WTC11 (cell line): Measurements from ENCODE around the gene HMCES. TPM values are rescaled to one million over a fixed set of nuclear protein-coding genes. Genes with fewer than 3 reads are reported as not detected.

Source experiments
- ATAC-seq: fragments of 200-7000 bp; cut with Tn5 transposase; 2 replicates; pipeline ENCODE4 v1.10.0; 2021; ENCODE audit warnings: mild to moderate bottlenecking, moderate library complexity
- CTCF ChIA-PET: fragments of 300-600 bp; sonication (Branson Sonifier 250); formaldehyde crosslinking; loops from one replicate; lab custom pipeline; 2021; ENCODE audit warnings: antibody characterized with exemption; lab: Charles Lee
- POLR2A ChIA-PET: fragments of 350-600 bp; sonication (Branson Sonifier 250); formaldehyde crosslinking; loops from one replicate; lab custom pipeline; 2021; ENCODE audit warnings: antibody characterized with exemption; lab: Charles Lee
- DNase-seq: peaks from one replicate; pipeline ENCODE4 v3.0.0; 2021; ENCODE audit warnings: low spot score
- H3K27ac Mint-ChIP-seq: 2 replicates; pipeline ENCODE4 v1.8.0; 2021; ENCODE audit warnings: mixed read lengths
- H3K27me3 Mint-ChIP-seq: 2 replicates; pipeline ENCODE4 v1.8.0; 2021; ENCODE audit warnings: low read depth, mild to moderate bottlenecking, moderate library complexity, mixed read lengths
- H3K36me3 Mint-ChIP-seq: 2 replicates; pipeline ENCODE4 v1.8.0; 2021; ENCODE audit warnings: mixed read lengths
- H3K4me1 Mint-ChIP-seq: 2 replicates; pipeline ENCODE4 v1.8.0; 2022; ENCODE audit warnings: mixed read lengths
- H3K4me3 Mint-ChIP-seq: 2 replicates; pipeline ENCODE4 v1.8.0; 2021; ENCODE audit warnings: mild to moderate bottlenecking, moderate library complexity, mixed read lengths
- H3K9me3 Mint-ChIP-seq: 2 replicates; pipeline ENCODE4 v1.8.0; 2021; ENCODE audit warnings: mixed read lengths
- ELF4 ChIP-seq: sonication (generic); formaldehyde crosslinking; IDR thresholded peaks from 2 replicates; pipeline ENCODE4 v1.8.1; 2022; ENCODE audit warnings: low read depth, mild to moderate bottlenecking, moderate library complexity, missing genetic modification reagents
- GRHL2 ChIP-seq: fragments of 250-450 bp; sonication (Bioruptor Pico); IDR thresholded peaks from 2 replicates; pipeline ENCODE4 v1.8.0; 2022; ENCODE audit warnings: mild to moderate bottlenecking, moderate library complexity; ENCODE audit not compliant: insufficient replicate concordance, severe bottlenecking
- NFYB ChIP-seq: sonication (generic); formaldehyde crosslinking; conservative IDR thresholded peaks from 2 replicates; pipeline ENCODE4 v1.8.0; 2022; ENCODE audit warnings: low read depth, missing genetic modification reagents
- RELA ChIP-seq: sonication (generic); formaldehyde crosslinking; IDR thresholded peaks from 2 replicates; pipeline ENCODE4 v1.8.1; 2022; ENCODE audit warnings: missing genetic modification reagents, mild to moderate bottlenecking, borderline replicate concordance
- ZNF263 ChIP-seq: sonication (generic); formaldehyde crosslinking; IDR thresholded peaks from 2 replicates; pipeline ENCODE4 v1.8.1; 2022; ENCODE audit warnings: low read depth, mild to moderate bottlenecking, moderate library complexity, missing genetic modification reagents
- ZNF317 ChIP-seq: sonication (generic); formaldehyde crosslinking; IDR thresholded peaks from 2 replicates; pipeline ENCODE4 v1.8.1; 2023; ENCODE audit warnings: low read depth, mild to moderate bottlenecking, moderate library complexity, missing genetic modification reagents, borderline replicate concordance
- ZNF416 ChIP-seq: fragments of 250-450 bp; sonication (Bioruptor Pico); IDR thresholded peaks from 2 replicates; pipeline ENCODE4 v1.9.0; 2021; ENCODE audit warnings: mild to moderate bottlenecking, inconsistent platforms
- total RNA-seq: library from RNA; stranded (reverse); gene quantifications from 3 replicates; pipeline ENCODE4 v1.2.3, GENCODE V29; 2021
- TF ChIP-seq, protein P1 (sequence below): sonication (generic); formaldehyde crosslinking; IDR thresholded peaks from 2 replicates; pipeline ENCODE4 v1.8.0; 2022; ENCODE audit warnings: mild to moderate bottlenecking, missing genetic modification reagents
- TF ChIP-seq, protein P2 (sequence below): fragments of 250-450 bp; sonication (Bioruptor Pico); conservative IDR thresholded peaks from 2 replicates; pipeline ENCODE4 v1.9.0; 2021; ENCODE audit warnings: mild to moderate bottlenecking
- TF ChIP-seq, protein P3 (sequence below): sonication (generic); formaldehyde crosslinking; IDR thresholded peaks from 2 replicates; pipeline ENCODE4 v1.8.0; 2022; ENCODE audit warnings: missing genetic modification reagents
- TF ChIP-seq, protein P4 (sequence below): sonication (generic); formaldehyde crosslinking; IDR thresholded peaks from 2 replicates; pipeline ENCODE4 v1.8.1; 2023; ENCODE audit warnings: mild to moderate bottlenecking, missing genetic modification reagents, moderate library complexity
- TF ChIP-seq, protein P5 (sequence below): sonication (generic); formaldehyde crosslinking; IDR thresholded peaks from 2 replicates; pipeline ENCODE4 v1.8.1; 2023; ENCODE audit warnings: mild to moderate bottlenecking, missing genetic modification reagents
- TF ChIP-seq, protein P6 (sequence below): fragments of 250-450 bp; sonication (Bioruptor Pico); IDR thresholded peaks from 2 replicates; pipeline ENCODE4 v1.9.0; 2021; ENCODE audit warnings: mild to moderate bottlenecking
- TF ChIP-seq, protein P7 (sequence below): fragments of 200-600 bp; IDR thresholded peaks from 2 replicates; pipeline ENCODE4 v1.8.0; 2022; ENCODE audit warnings: antibody characterized with exemption

HMCES gene
- total RNA-seq, 1 experiment from 2014 or later: 47.7 TPM

DNA sequence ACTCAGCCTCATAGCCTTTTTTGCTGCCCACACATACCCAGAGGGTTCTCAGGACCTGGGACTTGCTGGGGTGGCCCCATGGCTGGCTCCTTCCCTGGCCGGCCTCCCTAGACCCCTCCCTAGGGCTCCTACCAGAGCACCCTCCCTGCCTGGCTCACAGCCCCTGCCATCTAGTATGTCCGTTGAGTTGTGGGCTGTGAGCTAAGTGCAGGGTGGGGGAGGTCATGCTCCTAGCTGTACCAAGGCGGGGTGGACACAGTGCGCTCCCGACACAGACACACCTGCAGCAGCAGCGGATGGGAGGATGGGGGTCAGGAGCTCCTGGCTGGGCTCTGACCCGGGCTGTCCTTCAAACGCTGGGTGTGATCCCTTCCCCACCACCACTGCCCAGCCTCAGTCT lies 41.6 kb downstream of the HMCES start:
- no peaks in the 10 kb centered on the region for H3K27me3 Mint-ChIP-seq

More for the DNA sequence above, 41.6 kb downstream of the HMCES start:
- Mint-ChIP-seq H3K27ac (no peak overlapping the region), H3K9me3 (no peaks in the 10 kb centered on the region), H3K36me3 (no peaks in the 10 kb centered on the region), H3K4me1 (no peaks in the 10 kb centered on the region), H3K4me3 (no peak overlapping the region)
- ChIA-PET CTCF (no interaction called here), POLR2A (no interaction called here)
- TF ChIP-seq, protein P1, sequence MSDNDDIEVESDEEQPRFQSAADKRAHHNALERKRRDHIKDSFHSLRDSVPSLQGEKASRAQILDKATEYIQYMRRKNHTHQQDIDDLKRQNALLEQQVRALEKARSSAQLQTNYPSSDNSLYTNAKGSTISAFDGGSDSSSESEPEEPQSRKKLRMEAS: no peak
- TF ChIP-seq, protein P2, sequence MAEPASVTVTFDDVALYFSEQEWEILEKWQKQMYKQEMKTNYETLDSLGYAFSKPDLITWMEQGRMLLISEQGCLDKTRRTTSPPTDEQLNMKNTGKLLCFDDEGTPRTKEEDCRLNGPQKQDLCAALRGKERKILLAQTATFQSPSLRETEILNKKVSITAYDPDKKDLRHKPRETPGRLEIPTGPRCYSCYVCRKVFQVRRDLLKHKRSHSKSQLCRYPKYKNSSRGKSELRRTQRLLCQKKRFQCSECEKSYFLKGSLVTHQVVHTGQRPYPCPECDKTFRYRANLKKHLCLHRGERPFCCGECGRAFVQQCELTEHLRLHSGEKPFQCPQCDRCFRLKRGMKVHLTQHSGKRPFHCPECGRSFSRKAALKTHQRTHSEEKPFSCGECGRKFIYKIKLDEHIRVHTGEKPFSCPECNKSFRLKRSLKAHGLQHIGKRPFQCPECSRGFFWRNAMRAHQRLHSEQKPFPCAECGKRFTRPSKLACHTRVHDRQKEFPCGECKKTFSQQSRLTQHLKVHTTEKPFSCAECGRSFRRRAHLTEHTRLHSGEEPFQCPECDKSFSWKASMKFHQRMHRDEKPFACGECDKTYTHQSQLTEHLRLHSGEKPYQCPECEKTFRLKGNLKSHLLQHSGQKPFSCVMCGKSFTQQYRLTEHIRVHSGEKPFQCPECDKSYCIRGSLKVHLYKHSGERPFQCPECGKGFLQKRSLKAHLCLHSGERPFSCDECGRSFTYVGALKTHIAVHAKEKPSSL (CRISPR knock-in tag): no peak
- TF ChIP-seq ZNF317 (CRISPR knock-in tag): no peak
- TF ChIP-seq, protein P3, sequence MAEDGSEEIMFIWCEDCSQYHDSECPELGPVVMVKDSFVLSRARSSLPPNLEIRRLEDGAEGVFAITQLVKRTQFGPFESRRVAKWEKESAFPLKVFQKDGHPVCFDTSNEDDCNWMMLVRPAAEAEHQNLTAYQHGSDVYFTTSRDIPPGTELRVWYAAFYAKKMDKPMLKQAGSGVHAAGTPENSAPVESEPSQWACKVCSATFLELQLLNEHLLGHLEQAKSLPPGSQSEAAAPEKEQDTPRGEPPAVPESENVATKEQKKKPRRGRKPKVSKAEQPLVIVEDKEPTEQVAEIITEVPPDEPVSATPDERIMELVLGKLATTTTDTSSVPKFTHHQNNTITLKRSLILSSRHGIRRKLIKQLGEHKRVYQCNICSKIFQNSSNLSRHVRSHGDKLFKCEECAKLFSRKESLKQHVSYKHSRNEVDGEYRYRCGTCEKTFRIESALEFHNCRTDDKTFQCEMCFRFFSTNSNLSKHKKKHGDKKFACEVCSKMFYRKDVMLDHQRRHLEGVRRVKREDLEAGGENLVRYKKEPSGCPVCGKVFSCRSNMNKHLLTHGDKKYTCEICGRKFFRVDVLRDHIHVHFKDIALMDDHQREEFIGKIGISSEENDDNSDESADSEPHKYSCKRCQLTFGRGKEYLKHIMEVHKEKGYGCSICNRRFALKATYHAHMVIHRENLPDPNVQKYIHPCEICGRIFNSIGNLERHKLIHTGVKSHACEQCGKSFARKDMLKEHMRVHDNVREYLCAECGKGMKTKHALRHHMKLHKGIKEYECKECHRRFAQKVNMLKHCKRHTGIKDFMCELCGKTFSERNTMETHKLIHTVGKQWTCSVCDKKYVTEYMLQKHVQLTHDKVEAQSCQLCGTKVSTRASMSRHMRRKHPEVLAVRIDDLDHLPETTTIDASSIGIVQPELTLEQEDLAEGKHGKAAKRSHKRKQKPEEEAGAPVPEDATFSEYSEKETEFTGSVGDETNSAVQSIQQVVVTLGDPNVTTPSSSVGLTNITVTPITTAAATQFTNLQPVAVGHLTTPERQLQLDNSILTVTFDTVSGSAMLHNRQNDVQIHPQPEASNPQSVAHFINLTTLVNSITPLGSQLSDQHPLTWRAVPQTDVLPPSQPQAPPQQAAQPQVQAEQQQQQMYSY: no peak
- TF ChIP-seq NFYB (CRISPR knock-in tag): no peak
- TF ChIP-seq GRHL2 (CRISPR knock-in tag): no peak
- TF ChIP-seq, protein P4, sequence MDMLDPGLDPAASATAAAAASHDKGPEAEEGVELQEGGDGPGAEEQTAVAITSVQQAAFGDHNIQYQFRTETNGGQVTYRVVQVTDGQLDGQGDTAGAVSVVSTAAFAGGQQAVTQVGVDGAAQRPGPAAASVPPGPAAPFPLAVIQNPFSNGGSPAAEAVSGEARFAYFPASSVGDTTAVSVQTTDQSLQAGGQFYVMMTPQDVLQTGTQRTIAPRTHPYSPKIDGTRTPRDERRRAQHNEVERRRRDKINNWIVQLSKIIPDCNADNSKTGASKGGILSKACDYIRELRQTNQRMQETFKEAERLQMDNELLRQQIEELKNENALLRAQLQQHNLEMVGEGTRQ (CRISPR knock-in tag): no peak
- TF ChIP-seq, protein P5, sequence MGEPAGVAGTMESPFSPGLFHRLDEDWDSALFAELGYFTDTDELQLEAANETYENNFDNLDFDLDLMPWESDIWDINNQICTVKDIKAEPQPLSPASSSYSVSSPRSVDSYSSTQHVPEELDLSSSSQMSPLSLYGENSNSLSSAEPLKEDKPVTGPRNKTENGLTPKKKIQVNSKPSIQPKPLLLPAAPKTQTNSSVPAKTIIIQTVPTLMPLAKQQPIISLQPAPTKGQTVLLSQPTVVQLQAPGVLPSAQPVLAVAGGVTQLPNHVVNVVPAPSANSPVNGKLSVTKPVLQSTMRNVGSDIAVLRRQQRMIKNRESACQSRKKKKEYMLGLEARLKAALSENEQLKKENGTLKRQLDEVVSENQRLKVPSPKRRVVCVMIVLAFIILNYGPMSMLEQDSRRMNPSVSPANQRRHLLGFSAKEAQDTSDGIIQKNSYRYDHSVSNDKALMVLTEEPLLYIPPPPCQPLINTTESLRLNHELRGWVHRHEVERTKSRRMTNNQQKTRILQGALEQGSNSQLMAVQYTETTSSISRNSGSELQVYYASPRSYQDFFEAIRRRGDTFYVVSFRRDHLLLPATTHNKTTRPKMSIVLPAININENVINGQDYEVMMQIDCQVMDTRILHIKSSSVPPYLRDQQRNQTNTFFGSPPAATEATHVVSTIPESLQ (CRISPR knock-in tag): no peak
- TF ChIP-seq, protein P6, sequence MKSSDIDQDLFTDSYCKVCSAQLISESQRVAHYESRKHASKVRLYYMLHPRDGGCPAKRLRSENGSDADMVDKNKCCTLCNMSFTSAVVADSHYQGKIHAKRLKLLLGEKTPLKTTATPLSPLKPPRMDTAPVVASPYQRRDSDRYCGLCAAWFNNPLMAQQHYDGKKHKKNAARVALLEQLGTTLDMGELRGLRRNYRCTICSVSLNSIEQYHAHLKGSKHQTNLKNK (CRISPR knock-in tag): no peak
- TF ChIP-seq ELF4 (CRISPR knock-in tag): no peak
- TF ChIP-seq ZNF263 (CRISPR knock-in tag): no peak
- TF ChIP-seq RELA (CRISPR knock-in tag): no peak
- TF ChIP-seq, protein P7, sequence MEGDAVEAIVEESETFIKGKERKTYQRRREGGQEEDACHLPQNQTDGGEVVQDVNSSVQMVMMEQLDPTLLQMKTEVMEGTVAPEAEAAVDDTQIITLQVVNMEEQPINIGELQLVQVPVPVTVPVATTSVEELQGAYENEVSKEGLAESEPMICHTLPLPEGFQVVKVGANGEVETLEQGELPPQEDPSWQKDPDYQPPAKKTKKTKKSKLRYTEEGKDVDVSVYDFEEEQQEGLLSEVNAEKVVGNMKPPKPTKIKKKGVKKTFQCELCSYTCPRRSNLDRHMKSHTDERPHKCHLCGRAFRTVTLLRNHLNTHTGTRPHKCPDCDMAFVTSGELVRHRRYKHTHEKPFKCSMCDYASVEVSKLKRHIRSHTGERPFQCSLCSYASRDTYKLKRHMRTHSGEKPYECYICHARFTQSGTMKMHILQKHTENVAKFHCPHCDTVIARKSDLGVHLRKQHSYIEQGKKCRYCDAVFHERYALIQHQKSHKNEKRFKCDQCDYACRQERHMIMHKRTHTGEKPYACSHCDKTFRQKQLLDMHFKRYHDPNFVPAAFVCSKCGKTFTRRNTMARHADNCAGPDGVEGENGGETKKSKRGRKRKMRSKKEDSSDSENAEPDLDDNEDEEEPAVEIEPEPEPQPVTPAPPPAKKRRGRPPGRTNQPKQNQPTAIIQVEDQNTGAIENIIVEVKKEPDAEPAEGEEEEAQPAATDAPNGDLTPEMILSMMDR: no peak
- no peak for TF ChIP-seq ZNF416 (CRISPR knock-in tag)
- ATAC-seq: no peak
- DNase-seq: no peak
